NCI-H1436 treated with DMSO at 0.1 percent for 48 hours (cell line): ENCODE results near the gene SFTPD.
"Not testable (repeated sequence)": the region's sequence is repeated elsewhere in the genome, so short reads cannot be mapped to it uniquely, and the experiment has no call there.

Experiments used
- DNase-seq: peaks from one replicate; lab custom pipeline; 2025; lab: John Stamatoyannopoulos, UW

SFTPD gene

GRCh38 chr10:79925614-79926013 is 23.3 kb downstream of the SFTPD start:
- DNase-seq = no peak

DNA sequence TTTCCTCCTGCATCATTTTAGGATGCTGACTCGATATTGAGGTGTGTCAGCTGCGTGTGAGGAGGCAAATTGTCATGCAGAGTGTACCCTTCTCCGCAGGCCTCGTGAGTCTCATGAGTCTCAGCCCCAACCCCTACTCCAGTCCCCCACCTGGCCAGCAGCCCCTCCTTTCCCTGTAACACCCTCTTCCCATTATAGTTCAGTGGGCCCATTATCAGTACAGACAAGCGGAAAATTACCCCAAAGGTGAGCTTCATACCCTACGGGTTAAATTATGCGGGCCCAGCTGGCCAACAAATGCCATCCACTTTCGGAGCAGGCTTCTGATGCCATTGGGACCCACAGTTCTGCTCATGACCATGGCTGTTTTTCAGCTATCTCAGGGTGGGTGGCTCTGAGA is 25.2 kb downstream of the SFTPD start:
- no peak for DNase-seq

DNA sequence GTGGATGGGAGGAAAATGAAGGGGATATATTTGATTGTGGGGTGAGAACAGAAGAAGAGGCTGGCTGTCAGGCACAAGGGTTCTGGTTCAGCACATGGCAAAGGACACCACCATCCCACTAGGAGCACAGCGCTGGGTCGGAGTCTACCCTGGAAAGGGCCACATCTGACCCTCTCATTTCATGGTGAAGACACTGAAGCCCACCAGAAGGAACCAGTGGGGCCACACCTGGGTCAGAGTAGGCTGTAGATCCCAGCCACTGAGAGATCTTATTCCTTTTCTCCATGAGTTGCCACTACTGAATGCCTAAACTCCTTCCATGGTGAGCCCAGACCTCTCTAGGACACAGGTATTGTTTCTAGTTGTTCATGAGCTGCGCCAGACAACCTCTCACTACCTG is 25.8 kb downstream of the SFTPD start:
- DNase-seq = no peak

GRCh38 chr10:79922011-79922412 is 26.9 kb downstream of the SFTPD start:
- DNase-seq = not testable (repeated sequence)

DNA sequence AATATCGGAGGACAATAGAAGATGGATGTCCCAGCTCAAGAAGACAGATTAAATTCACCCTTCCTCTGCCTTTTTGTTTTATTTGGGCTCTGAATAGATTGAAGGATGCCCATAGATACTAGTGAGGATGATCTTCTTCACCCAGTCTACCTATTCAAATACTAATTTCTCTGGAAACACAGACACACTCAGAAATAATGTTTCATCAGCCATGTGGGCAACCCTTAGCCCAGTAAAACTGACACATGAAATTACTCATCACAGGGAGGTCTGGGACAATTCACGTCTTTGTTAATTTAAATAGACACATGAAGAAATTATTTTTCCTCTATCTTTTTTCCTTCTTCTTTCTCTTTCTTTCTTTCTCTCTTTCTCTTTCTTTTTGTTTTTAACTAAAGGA is 33.1 kb downstream of the SFTPD start:
- DNase-seq = not testable (repeated sequence)

- not testable (repeated sequence) for DNase-seq
These were observed 34.4 kb downstream of the SFTPD start for GRCh38 chr10:79914512-79914911.

DNA sequence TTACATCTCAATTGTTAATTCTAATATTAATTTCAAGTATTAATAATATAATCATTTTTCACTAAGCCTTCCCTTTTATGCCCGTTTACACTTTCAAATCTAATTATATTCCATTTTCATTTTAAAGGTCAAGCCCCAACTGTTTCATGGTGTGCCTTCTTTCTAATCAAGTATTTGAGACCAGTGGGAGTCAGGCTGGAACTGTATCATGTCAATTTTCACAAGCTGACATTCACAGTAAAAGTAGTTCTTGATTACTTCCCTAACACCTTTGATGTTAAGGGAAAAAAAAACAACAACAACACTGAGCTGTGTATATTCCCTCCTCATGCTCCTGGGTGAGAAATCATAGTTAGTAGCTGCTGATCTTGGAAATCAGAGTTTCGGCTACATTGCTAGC is 38.1 kb downstream of the SFTPD start:
- DNase-seq = no peak

GRCh38 chr10:79910344-79910743 is 38.6 kb downstream of the SFTPD start:
- no peak for DNase-seq

- DNase-seq = no peak
These were observed 43.3 kb downstream of the SFTPD start for GRCh38 chr10:79905322-79906314.

GRCh38 chr10:79904671-79905321 is 44.1 kb downstream of the SFTPD start:
- no peak for DNase-seq

- DNase-seq = not testable (repeated sequence)
These were observed 47.3 kb downstream of the SFTPD start for GRCh38 chr10:79901571-79901970.

DNA sequence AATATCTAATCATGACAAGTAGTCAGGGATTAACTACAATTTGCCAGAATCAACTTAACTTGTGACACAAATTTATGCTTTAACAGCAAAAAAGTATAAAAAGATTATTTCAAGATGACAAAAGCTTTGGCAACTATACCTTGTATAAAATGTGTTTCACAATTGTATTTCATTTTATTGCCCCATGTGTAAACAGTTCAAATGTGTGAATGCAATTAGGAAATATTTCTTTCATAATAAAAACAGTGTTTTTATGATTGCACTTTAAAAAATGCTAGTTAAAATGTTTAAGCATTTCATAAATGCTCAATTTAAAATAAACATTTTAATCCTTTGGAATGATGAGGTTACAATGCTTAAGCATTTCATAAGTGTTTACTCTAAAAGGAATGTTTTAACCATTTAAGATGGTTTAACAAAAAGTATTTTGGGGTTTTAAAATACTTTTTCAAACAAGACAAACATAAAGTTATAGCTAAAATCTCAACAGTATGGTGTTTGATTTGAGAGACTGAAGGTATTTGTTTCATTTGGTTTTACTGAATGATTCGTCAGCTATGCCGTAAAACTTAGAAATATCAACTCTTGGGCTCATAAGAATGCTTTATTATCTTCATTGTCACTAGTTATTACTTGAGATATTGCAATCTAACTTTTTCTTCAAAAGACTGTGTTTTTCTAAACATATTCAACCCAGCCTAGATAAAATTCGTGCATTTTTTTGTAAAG is 50.1 kb downstream of the SFTPD start:
- no peak for DNase-seq

GRCh38 chr10:79892896-79893295 is 56.0 kb downstream of the SFTPD start:
- not testable (repeated sequence) for DNase-seq

DNA sequence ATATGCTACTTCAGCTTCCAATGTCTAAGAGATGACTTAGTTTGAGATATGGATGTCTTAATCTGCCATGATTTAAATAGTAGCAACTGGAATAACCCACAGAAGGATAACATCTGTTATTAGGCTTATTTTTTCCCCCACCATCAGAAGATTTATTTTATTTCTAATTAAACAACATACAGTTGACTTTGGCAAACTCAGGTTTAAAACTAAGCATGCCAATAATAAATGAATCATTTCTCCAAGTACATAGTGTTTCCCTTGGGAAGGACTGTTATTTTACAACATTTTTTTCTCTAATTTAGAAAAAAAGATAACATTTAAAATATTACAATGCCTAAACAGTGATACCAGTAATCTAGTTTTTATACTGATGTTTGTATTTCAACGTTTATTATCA is 58.4 kb downstream of the SFTPD start:
- no peak for DNase-seq

DNA sequence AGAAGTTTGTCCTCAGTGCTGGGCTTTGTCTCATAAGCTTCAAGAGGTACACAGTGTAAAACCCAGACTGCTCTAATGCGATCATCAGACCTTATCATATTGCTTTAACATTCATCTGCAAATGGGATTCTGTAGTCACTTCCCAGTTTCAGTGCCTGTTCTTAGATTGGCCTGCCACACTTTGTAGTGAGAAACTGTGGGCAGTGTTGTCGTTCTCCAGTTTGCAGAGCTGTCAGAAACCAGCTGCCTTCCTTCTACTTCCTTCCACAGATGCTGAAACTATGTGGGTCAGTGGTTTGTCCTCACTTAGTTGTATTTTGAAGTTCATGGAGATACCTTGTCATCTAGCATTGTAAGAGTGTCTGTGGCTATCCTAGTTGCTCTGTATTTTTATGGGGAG is 59.9 kb downstream of the SFTPD start:
- DNase-seq = not testable (repeated sequence)
